NCI-H82 treated with DMSO at 0.1 percent for 48 hours (cell line): ENCODE results near the gene TRA2B.

Source experiments
- DNase-seq: peaks from one replicate; lab custom pipeline; 2025; ENCODE audit not compliant: unreplicated experiment; lab: John Stamatoyannopoulos, UW

Gene TRA2B

GRCh38 chr3:185878920-185879319 lies 58.9 kb downstream of the TRA2B start:
- no peak for DNase-seq

GRCh38 chr3:185874119-185874518 lies 63.7 kb downstream of the TRA2B start:
- no peak for DNase-seq

GRCh38 chr3:185867650-185868049 lies 70.2 kb downstream of the TRA2B start:
- no peak for DNase-seq

GRCh38 chr3:185866995-185867394 lies 70.8 kb downstream of the TRA2B start:
- DNase-seq: no peak

GRCh38 chr3:185866555-185866954 lies 71.3 kb downstream of the TRA2B start:
- no peak for DNase-seq
